Activated T-cell treated with anti-CD3 and anti-CD28 coated beads, Interleukin-2, amount 50 U/mL, for 72 hours (primary cell): Measurements from ENCODE around the gene TBC1D25. TPM values are rescaled to one million over a fixed set of nuclear protein-coding genes. Genes with fewer than 3 reads are reported as not detected.

Source experiments
- ATAC-seq, 2 donors: fragments of 150-1000 bp; cut with Tn5 transposase; replicated peaks in 1 of 2; 2 replicates each; pipeline ENCODE4 v1.10.0; 2021; ENCODE audit warnings: moderate library complexity in 2 of 2, mild to moderate bottlenecking in 1 of 2
- DNase-seq, 2 donors: peaks; one replicate each; pipeline ENCODE4 v3.0.0; 2021 to 2022; ENCODE audit warnings: mixed read lengths in 1 of 2
- H3K27ac Mint-ChIP-seq: one replicate; pipeline ENCODE4 v1.8.0; 2022; ENCODE audit warnings: mild to moderate bottlenecking, moderate library complexity, mixed read lengths
- H3K27me3 Mint-ChIP-seq: one replicate; pipeline ENCODE4 v1.8.0; 2022; ENCODE audit warnings: low read depth, mixed read lengths
- H3K36me3 Mint-ChIP-seq, 2 donors: one replicate each; pipeline ENCODE4 v1.8.0; 2022; ENCODE audit warnings: mixed read lengths in 2 of 2, mild to moderate bottlenecking in 1 of 2; ENCODE audit not compliant: insufficient read depth in 2 of 2
- H3K4me1 Mint-ChIP-seq: one replicate; pipeline ENCODE4 v1.8.0; 2022; ENCODE audit warnings: low read depth, mixed read lengths
- H3K4me3 Mint-ChIP-seq, 2 donors: one replicate each; pipeline ENCODE4 v1.8.0; 2022; ENCODE audit warnings: mild to moderate bottlenecking in 2 of 2, mixed read lengths in 2 of 2, moderate library complexity in 2 of 2
- H3K9me3 Mint-ChIP-seq, 2 donors: one replicate each; pipeline ENCODE4 v1.8.0; 2022; ENCODE audit warnings: mixed read lengths in 2 of 2
- total RNA-seq, 2 donors: library from RNA; stranded (reverse); gene quantifications; one replicate each; pipeline ENCODE4 v1.2.3, GENCODE V29; 2022

Gene TBC1D25
- total RNA-seq, 2 donors from 2014 or later: 20.4 to 20.5 TPM

DNA sequence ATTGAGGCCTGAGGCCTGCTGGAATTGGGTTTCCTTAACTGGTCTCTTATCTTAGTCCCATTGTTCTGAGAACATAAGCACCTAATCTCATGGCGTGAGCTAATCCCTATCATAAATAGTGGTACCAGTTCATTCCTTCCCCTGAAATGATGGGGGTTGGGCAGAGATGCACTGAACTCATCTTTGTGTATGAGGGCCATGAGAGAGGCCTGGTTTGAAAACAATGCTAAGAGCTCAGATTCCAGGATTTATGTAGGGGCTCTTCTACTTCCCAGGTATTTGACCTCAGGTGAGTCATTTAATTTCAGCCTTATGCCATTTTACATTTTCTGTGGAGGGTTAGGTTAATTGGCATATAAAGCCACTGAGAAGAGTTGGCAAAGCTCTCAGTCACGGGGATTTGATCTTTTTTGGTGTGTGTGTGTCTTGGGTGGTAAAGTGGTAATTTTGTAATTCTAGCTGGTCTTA lies 39.2 kb downstream of the TBC1D25 start:
- ATAC-seq (no peak), DNase-seq (no peak)
- peak overlapping the region; percentile 17 for H3K27ac Mint-ChIP-seq
- H3K9me3 Mint-ChIP-seq: no peaks in the 10 kb centered on the region
- H3K4me3 Mint-ChIP-seq: no peak overlapping the region
- H3K36me3 Mint-ChIP-seq: peaks cover 22 to 32% of the 10 kb centered on the region in 2 donors
- H3K4me1 Mint-ChIP-seq: peaks cover 15% of the 10 kb centered on the region
- no peaks in the 10 kb centered on the region for H3K27me3 Mint-ChIP-seq

DNA sequence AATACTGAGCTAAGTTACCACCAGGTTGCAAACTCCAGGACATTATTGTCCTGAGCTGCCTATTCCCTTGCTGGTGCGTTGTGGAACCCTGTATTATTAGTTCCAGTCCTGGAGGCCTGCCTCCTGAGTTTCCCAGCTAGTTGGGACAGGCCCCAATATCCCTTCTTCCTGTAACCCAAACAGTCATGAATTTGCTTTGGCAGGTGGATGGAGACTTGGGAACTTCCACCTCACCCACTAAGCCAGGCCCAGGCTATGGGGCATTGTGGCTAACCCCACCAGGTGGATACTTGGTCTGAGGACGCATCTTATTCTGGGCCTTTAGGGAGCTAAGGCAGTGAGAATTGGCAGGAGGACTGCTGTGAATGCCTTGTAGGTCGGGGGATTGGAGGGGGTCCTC lies 39.7 kb downstream of the TBC1D25 start:
- ATAC-seq (no peak), DNase-seq (no peak)
- H3K36me3 Mint-ChIP-seq: peaks cover 20 to 32% of the 10 kb centered on the region in 2 donors
- H3K4me3 Mint-ChIP-seq: no peak overlapping the region
- H3K9me3 Mint-ChIP-seq: no peaks in the 10 kb centered on the region
- H3K4me1 Mint-ChIP-seq: peaks cover 9% of the 10 kb centered on the region
- no peaks in the 10 kb centered on the region for H3K27me3 Mint-ChIP-seq
- no peak overlapping the region for H3K27ac Mint-ChIP-seq

DNA sequence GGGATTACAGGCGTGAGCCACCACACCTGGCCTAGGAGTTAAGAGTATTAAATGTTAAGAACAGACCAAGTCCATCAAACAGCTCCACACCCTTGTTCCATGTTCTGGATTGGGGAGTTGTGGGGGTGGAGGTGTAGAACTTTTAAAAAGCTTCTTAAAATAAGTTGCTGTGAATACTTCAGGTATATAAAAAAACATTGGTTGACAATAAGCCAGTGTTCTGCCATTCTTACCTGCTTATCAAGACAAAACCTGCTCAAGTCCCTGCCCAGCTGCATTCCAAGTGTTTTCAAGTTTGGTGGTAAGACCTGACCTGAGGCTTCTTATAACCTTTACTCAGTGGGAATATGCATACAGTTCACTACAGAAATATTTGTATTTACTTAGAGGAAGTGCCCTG lies 41.1 kb downstream of the TBC1D25 start:
- Mint-ChIP-seq H3K9me3 (peaks cover 0 to 3% of the 10 kb centered on the region in 2 donors), H3K27ac (no peak overlapping the region), H3K36me3 (peaks cover 13 to 22% of the 10 kb centered on the region in 2 donors), H3K27me3 (no peaks in the 10 kb centered on the region), H3K4me3 (no peak overlapping the region), H3K4me1 (peaks cover 6% of the 10 kb centered on the region)
- no peak for DNase-seq
- no peak for ATAC-seq

DNA sequence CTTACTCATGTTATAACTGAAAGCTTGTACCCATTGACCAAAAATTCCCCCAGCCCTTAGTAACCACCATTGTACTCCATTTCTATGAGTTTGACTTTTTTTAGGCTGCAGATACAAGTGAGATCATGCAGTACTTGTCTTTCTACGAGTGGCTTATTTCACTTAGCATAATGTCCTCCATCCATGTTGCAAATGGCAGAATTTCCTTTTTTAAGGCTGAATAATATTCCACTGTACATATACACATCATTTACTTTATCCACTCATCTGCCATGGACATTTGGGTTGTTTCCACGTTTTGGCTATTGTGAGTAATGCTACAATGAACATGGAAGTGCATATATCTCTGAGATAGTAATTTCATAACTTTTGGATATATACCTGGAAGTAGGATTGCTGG lies 45.2 kb downstream of the TBC1D25 start:
- Mint-ChIP-seq H3K36me3 (peaks cover 3% of the 10 kb centered on the region in 2 donors), H3K27ac (no peak overlapping the region), H3K4me1 (no peaks in the 10 kb centered on the region), H3K4me3 (no peak overlapping the region), H3K27me3 (no peaks in the 10 kb centered on the region), H3K9me3 (peaks cover 0 to 3% of the 10 kb centered on the region in 2 donors)
- no peak for ATAC-seq
- DNase-seq: no peak

DNA sequence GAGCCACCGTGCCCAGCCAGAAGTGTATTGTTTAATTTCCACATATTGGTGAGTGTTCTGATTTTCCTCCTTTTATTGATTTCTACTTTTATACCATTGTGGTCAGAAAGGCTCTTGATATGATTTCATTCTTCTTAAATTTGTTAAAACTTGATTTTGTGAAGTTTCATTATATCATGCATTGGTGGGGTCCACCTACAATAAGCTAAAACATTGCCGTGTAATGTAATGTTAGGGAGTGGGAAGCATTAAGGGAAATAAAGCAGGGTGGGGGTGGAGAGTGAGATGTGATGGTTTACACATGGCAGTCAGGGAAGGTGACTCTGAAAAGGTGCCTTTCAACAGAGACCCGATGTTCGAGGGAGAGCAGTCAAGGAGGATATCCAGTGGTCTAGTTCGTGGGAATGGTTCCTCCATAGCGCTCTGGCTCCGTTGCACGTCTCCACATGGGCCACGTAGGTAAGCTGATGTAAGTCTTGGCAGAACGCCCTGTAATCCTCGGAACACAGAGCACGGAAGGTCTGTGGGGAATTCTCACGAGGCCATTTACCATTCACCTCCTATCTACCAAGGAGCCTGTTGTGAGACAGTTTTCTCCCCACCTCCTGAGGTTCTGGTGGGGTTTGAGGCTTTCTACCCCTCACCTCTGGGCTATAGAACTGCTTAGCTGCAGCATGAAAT lies 50.1 kb downstream of the TBC1D25 start:
- DNase-seq: no peak
- H3K27me3 Mint-ChIP-seq: no peaks in the 10 kb centered on the region
- no peak overlapping the region for H3K27ac Mint-ChIP-seq
- H3K4me1 Mint-ChIP-seq: no peaks in the 10 kb centered on the region
- H3K9me3 Mint-ChIP-seq: peaks cover 0 to under 1% of the 10 kb centered on the region in 2 donors
- H3K4me3 Mint-ChIP-seq: no peak overlapping the region
- ATAC-seq: no peak
- H3K36me3 Mint-ChIP-seq: no peaks in the 10 kb centered on the region

DNA sequence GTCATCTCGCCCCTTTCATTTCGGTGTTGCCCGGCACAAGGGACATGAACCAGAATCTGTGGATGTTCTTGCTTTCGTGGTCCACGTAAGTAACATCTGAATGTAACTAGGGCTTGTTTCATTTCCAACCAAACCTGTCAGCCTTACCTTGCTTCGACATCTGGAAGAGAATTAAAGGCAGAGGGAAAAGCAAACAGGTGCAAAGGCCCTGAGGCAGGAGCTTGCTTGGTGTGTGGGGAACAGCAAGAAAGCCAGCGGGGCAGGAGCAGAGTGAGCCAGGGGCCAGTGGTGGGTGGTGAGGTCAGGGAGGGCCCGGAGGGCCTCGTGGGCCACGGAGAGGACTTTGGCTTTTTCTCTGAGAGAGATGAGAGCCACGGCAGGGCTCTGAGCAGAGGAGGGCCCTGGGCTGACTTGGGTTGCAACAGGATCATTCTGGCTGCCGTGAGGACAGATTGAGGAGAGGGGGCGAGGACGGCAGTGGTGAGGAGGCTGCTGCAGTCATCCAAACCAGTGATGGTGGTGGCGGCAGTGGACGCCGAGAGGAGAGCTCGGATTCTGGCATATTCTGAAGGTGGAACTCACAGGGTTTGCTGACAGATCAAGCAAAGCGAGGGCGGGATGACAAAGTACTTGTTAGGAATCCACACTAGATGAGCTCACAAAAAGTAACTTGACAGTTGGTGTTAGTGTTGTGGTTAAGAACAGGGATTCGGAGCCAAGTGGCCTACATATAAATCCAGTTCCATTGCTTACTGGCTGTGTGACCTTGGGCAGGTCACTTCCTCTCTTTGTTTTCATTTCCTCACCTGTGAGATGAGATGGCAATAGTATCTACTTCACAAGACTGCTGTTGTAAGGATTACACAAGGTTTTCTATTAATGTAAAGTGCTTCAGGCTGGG lies 50.9 kb downstream of the TBC1D25 start:
- Mint-ChIP-seq H3K27me3 (no peaks in the 10 kb centered on the region), H3K4me1 (no peaks in the 10 kb centered on the region), H3K36me3 (no peaks in the 10 kb centered on the region), H3K27ac (no peak overlapping the region), H3K9me3 (no peaks in the 10 kb centered on the region), H3K4me3 (no peak overlapping the region)
- DNase-seq (no peak), ATAC-seq (no peak)

DNA sequence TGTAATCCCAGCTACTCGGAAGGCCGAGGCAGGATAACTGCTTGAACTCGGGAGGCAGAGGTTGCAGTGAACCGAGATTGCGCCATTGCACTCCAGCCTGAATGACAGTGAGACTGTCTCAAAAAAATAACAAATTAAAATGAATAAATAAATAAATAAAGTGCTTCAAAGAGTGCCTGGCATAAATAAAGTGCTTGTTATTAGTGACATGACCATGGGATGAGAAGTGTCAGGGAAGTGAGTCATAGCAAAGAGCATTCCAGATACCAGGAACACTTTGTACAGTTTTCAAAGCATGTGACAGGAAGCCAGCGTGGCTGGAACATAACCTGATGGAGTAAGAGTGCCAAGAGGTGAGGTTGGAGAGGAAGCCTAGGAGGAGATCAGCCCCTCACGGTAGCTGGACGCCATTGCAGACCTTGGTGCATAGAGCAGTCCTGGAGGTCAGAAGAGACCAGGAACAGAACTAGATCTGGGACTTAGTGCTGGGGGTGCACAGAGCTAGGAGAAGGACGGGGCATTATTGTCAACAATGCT lies 51.8 kb downstream of the TBC1D25 start:
- Mint-ChIP-seq H3K27me3 (no peaks in the 10 kb centered on the region), H3K4me3 (no peak overlapping the region), H3K9me3 (no peaks in the 10 kb centered on the region), H3K27ac (no peak overlapping the region), H3K4me1 (no peaks in the 10 kb centered on the region), H3K36me3 (no peaks in the 10 kb centered on the region)
- ATAC-seq (no peak), DNase-seq (no peak)

DNA sequence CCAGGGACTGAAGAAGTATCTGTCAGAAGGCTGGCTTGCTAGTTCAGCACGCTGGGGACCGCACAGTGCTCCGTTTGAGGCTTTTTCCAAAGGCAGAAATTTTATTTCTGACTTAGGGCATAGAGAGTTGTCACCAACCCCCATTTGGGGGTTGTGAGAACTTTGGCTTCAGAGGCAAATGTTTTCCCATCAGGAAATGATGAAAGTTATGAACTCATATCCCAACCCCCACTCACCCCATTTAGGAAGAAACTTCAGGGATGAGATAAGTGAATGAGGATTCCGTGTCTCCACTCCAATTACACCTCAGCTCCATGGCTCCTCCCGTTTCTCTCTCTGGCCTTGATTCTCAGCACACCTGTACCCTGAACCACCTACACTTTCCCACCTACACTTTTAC lies 53.5 kb downstream of the TBC1D25 start:
- peaks cover 5% of the 10 kb centered on the region for H3K4me1 Mint-ChIP-seq
- H3K9me3 Mint-ChIP-seq: no peaks in the 10 kb centered on the region
- H3K36me3 Mint-ChIP-seq: no peaks in the 10 kb centered on the region
- no peak for ATAC-seq
- DNase-seq: no peak
- no peak overlapping the region for H3K4me3 Mint-ChIP-seq
- no peak overlapping the region for H3K27ac Mint-ChIP-seq
- no peaks in the 10 kb centered on the region for H3K27me3 Mint-ChIP-seq

DNA sequence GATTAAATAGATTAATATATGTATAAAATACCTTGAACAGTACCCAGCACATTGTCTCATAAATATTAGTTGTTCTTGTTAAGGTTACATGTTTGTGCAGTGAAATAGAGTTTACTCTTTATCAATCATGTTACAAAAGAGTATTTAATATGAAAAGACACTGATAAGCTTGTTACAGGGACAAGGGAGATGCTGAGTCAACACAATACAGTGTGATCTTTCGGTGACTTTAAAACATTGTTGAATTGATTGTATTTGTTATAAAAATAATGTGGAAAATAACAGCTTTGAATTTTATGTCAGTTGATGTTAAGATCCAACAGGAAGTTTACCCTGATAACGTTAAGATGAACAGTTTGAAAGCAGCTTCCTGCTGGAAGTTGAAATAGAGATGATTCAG lies 56.4 kb downstream of the TBC1D25 start:
- Mint-ChIP-seq H3K27me3 (no peaks in the 10 kb centered on the region), H3K9me3 (no peaks in the 10 kb centered on the region), H3K4me1 (peaks cover 14% of the 10 kb centered on the region), H3K36me3 (peaks cover 0 to 2% of the 10 kb centered on the region in 2 donors), H3K27ac (no peak overlapping the region), H3K4me3 (no peak overlapping the region)
- DNase-seq (no peak), ATAC-seq (no peak)

DNA sequence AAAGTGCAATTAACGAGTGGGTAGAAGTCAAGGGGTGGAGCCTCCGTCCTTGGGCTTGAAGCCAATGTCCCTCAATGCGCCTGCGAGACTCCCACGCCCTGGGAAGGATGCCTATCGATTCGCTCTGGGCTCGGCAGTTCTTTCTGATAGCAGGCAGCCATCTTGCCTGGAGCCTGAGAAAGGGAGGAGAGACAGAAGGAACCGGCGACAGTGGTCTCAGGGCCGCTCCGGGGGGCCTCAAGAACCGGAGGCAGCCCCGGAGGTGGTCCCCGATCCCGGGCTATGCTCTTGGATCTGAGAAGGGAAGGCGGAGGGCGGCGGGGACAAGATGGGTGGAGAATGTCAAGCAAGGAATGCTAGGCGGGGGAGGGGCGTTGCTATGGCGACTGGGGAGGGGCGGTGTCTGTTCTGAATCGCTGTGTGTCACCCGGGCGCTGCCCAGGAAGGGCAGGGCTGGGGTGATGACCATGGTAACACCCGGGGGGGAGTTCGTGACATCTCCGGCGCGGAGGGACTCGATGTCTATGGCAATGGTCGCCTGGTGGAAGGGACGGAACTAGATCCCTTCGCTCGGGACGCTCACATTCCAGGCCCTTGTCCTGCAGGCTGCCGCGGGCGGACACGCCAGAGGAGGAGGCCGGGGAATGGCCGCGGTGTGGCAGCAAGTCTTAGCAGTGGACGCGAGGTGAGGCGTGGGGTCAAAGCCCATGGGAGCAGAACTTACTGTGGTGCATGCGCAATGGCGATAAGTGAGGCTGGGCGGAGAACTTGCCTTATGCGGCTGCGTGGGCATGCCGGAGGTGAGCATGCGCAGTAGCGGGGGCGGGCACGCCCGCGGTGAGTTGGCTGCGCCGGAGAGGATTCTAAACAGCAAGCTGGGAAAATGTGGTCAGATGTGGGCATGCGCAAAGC lies 58.1 kb downstream of the TBC1D25 start, which contains the start of gene WDR13:
Gene WDR13 (plus strand): TSS at position 140 of the 912 bp plus-strand sequence. CDS start 505 bp downstream, at position 645.
- ATAC-seq (peak; percentile 93), DNase-seq (peak; percentile 87 to 90)
- Mint-ChIP-seq H3K4me3 (peak within 1 kb of the TSS; percentile 87 to 94), H3K36me3 (peaks cover 0 to 2% of the 10 kb centered on the region in 2 donors), H3K27ac (peak within 1 kb of the TSS; percentile 98), H3K4me1 (peaks cover 14% of the 10 kb centered on the region), H3K27me3 (no peaks in the 10 kb centered on the region), H3K9me3 (no peaks in the 10 kb centered on the region)

DNA sequence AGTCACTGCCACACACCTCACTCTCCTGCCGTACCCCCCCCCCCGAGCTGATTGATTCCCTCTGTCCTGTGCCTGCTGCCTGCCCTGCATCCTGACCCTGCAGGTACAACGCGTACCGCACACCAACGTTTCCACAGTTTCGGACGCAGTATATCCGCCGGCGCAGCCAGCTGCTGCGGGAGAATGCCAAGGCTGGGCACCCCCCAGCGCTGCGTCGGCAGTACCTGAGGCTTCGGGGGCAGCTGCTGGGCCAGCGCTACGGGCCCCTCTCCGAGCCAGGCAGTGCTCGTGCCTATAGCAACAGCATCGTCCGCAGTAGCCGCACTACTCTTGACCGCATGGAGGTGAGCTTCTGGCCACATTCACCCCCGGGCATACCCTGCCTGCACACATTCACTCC lies 59.1 kb downstream of the TBC1D25 start:
- H3K9me3 Mint-ChIP-seq: no peaks in the 10 kb centered on the region
- H3K4me1 Mint-ChIP-seq: peaks cover 14% of the 10 kb centered on the region
- H3K36me3 Mint-ChIP-seq: peaks cover 0 to 2% of the 10 kb centered on the region in 2 donors
- DNase-seq: no peak
- H3K27ac Mint-ChIP-seq: no peak overlapping the region
- no peaks in the 10 kb centered on the region for H3K27me3 Mint-ChIP-seq
- peak overlapping the region; percentile 87 to 94 for H3K4me3 Mint-ChIP-seq
- ATAC-seq: no peak

DNA sequence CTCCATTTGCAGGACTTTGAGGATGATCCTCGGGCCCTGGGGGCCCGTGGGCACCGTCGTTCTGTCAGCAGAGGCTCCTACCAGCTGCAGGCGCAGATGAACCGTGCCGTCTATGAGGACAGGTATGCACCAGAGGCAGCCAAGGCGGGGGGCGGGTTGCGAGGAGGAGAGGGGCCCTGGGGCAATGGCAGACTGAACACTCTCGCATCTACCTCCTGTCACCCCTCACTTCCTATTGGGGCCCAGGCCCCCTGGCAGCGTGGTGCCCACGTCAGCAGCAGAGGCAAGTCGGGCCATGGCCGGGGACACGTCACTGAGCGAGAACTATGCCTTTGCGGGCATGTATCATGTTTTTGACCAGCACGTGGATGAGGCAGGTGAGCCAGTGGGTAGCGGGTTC lies 59.8 kb downstream of the TBC1D25 start:
- no peaks in the 10 kb centered on the region for H3K27me3 Mint-ChIP-seq
- no peak for DNase-seq
- H3K36me3 Mint-ChIP-seq: peaks cover 1 to 2% of the 10 kb centered on the region in 2 donors
- peaks cover 14% of the 10 kb centered on the region for H3K4me1 Mint-ChIP-seq
- H3K4me3 Mint-ChIP-seq: no peak overlapping the region
- no peak for ATAC-seq
- H3K9me3 Mint-ChIP-seq: no peaks in the 10 kb centered on the region
- H3K27ac Mint-ChIP-seq: no peak overlapping the region
